ENCODE measurements around the gene KIAA0319L.

- TF ChIP-seq RFX5 (IDR thresholded peaks at IDR 0.05) (no peak), POLR2A (IDR thresholded peaks at IDR 0.05; ENCODE audit: low read length) (no peak), RARB (CRISPR knock-in tag; IDR thresholded peaks at IDR 0.05) (no peak), FOXS1 (CRISPR knock-in tag; IDR thresholded peaks at IDR 0.05) (no peak), HMGXB4 (CRISPR knock-in tag; IDR thresholded peaks at IDR 0.05; ENCODE audit: borderline replicate concordance) (no peak), POLR2AphosphoS2 (conservative IDR thresholded peaks at IDR 0.05; ENCODE audit: low read length) (no peak), ZFP36 (IDR thresholded peaks at IDR 0.05; ENCODE audit: borderline replicate concordance, partially characterized antibody) (no peak), CBX8 (IDR thresholded peaks at IDR 0.05) (no peak), KDM5A (IDR thresholded peaks at IDR 0.05) (no peak), BHLHE40 (IDR thresholded peaks at IDR 0.05; ENCODE audit: low read depth, low read length) (no peak), RAD21 (conservative IDR thresholded peaks at IDR 0.05 in 1 of 2, IDR thresholded peaks at IDR 0.05 in 1 of 2) (no peak)
- TF ChIP-seq, protein P1, sequence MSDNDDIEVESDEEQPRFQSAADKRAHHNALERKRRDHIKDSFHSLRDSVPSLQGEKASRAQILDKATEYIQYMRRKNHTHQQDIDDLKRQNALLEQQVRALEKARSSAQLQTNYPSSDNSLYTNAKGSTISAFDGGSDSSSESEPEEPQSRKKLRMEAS (IDR thresholded peaks at IDR 0.05) = no peak
- TF ChIP-seq, protein P2, sequence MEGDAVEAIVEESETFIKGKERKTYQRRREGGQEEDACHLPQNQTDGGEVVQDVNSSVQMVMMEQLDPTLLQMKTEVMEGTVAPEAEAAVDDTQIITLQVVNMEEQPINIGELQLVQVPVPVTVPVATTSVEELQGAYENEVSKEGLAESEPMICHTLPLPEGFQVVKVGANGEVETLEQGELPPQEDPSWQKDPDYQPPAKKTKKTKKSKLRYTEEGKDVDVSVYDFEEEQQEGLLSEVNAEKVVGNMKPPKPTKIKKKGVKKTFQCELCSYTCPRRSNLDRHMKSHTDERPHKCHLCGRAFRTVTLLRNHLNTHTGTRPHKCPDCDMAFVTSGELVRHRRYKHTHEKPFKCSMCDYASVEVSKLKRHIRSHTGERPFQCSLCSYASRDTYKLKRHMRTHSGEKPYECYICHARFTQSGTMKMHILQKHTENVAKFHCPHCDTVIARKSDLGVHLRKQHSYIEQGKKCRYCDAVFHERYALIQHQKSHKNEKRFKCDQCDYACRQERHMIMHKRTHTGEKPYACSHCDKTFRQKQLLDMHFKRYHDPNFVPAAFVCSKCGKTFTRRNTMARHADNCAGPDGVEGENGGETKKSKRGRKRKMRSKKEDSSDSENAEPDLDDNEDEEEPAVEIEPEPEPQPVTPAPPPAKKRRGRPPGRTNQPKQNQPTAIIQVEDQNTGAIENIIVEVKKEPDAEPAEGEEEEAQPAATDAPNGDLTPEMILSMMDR (IDR thresholded peaks at IDR 0.05) = no peak
- TF ChIP-seq, protein P3, sequence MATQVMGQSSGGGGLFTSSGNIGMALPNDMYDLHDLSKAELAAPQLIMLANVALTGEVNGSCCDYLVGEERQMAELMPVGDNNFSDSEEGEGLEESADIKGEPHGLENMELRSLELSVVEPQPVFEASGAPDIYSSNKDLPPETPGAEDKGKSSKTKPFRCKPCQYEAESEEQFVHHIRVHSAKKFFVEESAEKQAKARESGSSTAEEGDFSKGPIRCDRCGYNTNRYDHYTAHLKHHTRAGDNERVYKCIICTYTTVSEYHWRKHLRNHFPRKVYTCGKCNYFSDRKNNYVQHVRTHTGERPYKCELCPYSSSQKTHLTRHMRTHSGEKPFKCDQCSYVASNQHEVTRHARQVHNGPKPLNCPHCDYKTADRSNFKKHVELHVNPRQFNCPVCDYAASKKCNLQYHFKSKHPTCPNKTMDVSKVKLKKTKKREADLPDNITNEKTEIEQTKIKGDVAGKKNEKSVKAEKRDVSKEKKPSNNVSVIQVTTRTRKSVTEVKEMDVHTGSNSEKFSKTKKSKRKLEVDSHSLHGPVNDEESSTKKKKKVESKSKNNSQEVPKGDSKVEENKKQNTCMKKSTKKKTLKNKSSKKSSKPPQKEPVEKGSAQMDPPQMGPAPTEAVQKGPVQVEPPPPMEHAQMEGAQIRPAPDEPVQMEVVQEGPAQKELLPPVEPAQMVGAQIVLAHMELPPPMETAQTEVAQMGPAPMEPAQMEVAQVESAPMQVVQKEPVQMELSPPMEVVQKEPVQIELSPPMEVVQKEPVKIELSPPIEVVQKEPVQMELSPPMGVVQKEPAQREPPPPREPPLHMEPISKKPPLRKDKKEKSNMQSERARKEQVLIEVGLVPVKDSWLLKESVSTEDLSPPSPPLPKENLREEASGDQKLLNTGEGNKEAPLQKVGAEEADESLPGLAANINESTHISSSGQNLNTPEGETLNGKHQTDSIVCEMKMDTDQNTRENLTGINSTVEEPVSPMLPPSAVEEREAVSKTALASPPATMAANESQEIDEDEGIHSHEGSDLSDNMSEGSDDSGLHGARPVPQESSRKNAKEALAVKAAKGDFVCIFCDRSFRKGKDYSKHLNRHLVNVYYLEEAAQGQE (IDR thresholded peaks at IDR 0.05) = no peak
Observed at GRCh38 chr1:35605071-35605866, 48.1 kb upstream of the KIAA0319L start.
